Measurements from ENCODE around the gene TBC1D16.

The TBC1D16 gene

GRCh38 chr17:79916991-79917901, 118.4 kb downstream of the TBC1D16 start:
- no peak for DNase-seq (ENCODE audit: low read depth in 1 of 2, low spot score in 1 of 2)

DNA sequence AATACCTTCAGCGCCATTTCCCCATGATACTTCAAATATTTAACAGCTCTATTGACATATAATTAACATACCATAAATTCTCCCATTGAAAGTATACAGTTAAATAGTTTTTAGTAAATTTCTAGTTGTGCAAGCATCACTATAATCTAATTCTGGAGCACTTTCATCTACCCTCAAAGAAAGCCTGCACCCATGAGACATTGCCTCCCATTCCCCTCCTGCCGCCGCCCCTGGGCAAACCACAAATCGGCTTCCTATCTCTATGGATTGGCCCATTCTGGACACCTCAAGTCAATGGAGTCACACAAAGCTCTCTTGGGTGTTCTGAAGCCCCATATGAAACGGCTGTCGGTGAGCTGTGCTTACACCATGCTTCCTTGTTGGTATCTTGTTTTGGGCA, 119.2 kb downstream of the TBC1D16 start:
- DNase-seq (ENCODE audit: low read depth in 1 of 2, low spot score in 1 of 2), result no peak

DNA sequence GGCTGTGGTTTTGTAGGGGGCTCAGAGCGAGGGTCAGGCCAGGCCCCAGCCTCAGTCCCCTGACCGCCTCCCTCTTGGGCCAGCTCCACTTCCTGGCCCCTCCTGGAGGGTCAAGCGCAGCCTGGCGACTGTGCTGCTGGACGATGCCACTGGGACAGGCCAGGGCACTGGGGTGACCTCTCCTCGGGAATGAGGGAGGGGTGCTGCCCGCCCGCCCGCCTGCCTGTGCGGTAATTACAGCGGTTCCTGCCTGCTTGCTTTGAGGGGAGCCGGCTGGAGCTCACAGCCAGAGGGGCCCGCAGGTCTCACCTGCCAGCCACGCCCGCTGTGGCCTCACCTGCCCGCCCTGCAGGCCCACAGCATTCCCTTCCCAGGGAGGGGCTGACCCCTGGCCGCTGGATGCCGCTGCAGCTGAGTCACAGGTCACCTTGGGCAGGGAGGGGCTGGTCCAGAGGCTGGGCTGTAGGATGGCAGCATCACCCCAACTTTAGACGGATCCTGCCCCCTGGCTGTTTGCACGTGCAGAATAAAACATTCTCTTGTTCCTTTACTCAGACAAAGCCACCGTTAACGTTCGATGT, 119.7 kb downstream of the TBC1D16 start:
- no peak for DNase-seq (ENCODE audit: low read depth in 1 of 2, low spot score in 1 of 2)

- DNase-seq (ENCODE audit: low read depth in 1 of 2, low spot score in 1 of 2), result no peak
Measured at GRCh38 chr17:79914813-79915740, 120.6 kb downstream of the TBC1D16 start.

DNA sequence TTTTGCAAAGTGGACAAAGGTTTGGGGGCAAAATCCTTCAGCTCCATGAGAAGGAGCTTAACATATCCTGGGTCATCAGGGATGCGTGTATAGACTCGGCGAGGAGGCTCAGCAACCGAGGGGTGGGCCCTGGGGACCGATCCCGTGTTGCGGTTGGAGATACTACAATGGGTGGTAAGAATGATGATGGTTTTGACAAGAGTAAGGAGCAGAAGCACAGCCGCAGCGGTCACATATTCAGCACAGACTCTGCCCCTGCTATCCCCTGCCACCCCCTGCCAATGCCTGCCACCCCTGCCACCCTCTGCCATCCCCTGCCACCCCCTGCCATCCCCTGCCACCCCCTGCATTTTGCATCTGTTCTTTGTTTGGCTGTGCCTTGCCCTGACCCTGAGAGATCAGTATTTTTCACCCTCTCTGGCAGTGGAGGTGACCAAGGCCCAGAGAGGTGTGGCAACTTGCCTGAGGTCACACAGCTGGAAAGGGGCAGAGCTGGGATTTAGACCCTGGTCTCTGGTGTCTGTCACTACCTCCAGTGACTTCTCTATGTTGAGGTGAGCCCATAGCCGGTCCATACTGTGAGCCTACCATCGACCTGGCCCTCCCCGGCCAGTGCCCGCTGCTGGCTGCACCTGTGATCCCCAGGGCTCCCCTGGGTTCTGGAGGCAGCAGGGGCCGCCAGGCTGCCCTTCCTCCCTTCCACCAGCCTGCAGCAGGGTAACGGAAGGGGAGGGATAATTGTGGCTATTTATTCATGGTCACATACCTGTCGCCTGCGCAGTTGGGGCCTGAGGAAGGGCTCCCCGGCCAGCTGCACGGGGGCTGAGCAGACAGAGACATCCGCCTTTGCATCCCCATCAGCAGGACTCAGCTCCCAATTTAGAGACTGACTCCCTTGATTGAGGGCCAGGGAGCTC, 121.5 kb downstream of the TBC1D16 start:
- no peak for DNase-seq (ENCODE audit: low read depth in 1 of 2, low spot score in 1 of 2)

DNA sequence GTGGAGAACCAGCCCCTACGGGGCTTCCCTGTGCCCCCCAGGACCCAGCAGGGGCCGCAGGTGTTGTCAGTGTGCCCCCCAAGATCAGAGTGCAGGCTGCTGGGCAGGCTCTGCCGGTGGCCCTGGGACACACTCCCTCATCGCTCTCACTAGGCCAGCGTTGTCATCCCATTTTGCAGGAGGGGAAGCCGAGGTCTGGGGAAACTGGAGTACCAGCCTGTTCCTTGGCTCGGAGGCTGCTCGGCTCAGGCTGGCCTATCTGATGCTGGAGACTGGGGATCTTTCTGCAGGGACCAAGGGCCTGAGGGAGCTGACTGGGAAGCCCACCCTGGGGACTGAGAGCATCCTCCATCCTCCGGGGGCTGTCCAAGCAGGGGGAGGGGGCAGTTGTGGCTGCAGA, 122.2 kb downstream of the TBC1D16 start:
- DNase-seq (ENCODE audit: low read depth in 1 of 2, low spot score in 1 of 2), result no peak

DNA sequence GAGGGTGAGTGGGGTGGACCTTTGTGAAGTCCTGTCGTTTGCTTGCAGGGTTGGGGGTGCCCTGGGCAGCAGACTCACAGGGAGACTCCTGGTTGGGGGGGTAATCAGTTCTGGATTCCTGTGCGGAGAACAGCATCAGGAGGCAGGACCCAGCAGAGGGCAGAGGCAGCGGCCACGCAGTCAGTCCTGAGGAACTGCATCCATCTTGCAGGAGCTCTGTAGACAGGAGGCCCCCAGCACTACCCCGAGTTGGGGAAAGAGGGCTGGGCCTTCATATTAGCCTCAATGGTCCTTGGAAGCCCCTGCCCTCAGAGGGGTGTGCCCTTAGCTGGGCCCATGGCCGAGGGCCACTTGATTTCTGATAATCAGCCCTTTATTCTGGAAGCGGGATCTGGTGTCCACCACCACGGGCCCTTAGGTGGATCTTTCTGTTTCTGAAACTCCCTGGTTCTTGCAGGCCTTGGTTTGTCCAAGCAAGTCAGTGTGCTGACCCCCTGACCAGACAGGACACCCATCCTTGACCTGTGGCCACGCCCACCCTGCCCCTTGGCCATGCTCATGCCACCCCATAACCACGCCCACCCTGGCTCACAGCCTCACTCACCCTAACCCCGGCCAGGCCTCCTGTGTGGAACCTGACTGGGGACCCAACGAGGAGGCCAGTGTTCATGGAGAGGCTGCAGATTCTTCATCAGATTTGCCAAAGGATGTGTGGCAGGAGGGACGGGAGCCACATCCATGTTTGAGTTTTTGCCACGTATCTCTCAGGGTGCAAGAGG, 122.9 kb downstream of the TBC1D16 start:
- DNase-seq (ENCODE audit: low read depth in 1 of 2, low spot score in 1 of 2), result no peak

GRCh38 chr17:79911430-79912399, 124.0 kb downstream of the TBC1D16 start:
- DNase-seq (ENCODE audit: low read depth in 1 of 2, low spot score in 1 of 2), result no peak

GRCh38 chr17:79910985-79911361, 124.7 kb downstream of the TBC1D16 start:
- DNase-seq (ENCODE audit: low read depth in 1 of 2, low spot score in 1 of 2), result no peak

GRCh38 chr17:79909121-79909520, 126.6 kb downstream of the TBC1D16 start:
- no peak for DNase-seq (ENCODE audit: low read depth in 1 of 2, low spot score in 1 of 2)

- DNase-seq (ENCODE audit: low read depth in 1 of 2, low spot score in 1 of 2), result no peak
Measured at GRCh38 chr17:79907850-79908249, 127.8 kb downstream of the TBC1D16 start.

DNA sequence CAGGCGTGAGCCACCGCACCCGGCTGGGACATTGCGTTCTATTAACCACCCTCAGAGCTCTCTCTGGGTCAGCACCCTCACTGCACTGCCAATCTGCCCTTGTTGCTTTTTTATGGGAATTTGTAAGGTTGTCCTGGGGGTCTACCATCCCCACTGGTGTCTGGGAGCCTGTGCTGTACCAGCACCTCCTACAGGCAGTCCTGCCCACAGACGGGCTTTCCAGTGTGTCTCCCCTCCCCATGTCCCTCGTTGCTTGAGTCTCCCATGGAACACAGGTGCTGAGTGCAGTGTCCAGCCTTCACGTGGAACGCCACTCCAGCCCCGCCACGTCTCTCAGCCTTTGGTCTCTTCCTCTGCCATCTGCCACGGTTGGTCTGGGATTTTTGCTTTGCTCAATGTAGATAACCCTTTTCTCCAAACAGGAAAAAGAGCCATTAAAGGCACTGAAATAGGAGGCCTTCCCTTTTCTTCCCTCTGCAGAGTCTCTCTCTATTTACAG, 128.4 kb downstream of the TBC1D16 start:
- DNase-seq (ENCODE audit: low read depth in 1 of 2, low spot score in 1 of 2), result no peak

DNA sequence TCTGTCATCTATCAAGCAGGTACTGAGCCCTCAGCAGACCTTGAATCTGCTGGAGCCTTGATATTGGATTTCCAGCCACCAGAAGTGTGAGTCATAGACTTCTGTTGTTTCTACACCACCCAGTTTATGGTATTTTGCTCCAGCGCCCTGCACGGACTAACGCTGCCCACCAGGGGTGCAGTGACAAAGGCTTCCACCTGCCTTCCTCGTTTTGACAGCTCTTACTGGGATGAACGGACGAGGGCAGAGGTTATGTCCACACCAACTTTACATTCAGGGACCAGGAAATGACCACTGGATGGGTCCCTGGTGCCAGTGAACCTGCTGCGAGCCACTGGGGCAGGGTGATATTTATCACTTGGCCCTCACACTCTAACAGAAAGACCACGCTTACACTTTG, 129.8 kb downstream of the TBC1D16 start:
- no peak for DNase-seq (ENCODE audit: low read depth in 1 of 2, low spot score in 1 of 2)

DNA sequence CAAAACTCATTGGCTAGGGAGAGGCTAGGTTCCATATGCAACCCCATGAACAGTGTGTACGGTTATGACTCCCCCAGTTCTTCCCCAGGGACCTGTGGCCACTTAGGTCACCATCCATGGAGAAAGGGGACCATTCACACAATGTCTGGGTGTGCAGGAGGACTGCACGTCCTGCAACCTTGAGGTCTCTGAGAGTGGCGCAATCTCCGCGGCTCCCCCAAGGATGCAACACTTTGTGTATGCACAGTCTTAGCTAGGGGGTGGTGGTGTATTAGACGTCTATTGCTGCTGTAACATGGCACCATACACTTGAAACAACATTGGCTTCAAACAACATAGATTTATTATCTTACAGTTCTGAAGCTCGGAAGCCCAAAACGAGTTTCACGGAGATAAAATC, 130.8 kb downstream of the TBC1D16 start:
- no peak for DNase-seq (ENCODE audit: low read depth in 1 of 2, low spot score in 1 of 2)

- DNase-seq (ENCODE audit: low read depth in 1 of 2, low spot score in 1 of 2), result no peak
Measured at GRCh38 chr17:79902146-79902791, 133.4 kb downstream of the TBC1D16 start.

DNA sequence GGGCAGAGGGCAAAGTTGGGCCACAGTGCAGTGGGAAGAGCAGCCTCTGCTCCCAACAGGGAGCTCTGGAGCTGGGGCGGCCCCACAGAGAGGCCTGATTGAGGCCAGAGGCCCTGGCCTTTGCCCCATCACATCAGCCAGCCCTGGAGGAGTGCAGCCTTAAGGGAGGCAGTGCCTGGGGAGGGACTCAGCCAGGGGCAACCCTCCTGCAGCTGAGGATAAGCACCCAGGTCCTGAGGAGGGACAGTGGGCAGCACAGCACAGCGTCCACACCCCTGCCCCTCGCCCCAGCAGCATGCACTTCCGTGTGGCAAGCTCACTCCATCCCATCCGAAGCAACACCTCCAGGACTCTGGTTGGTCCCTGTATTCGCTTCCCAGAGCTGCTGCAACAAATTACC, 134.5 kb downstream of the TBC1D16 start:
- DNase-seq (ENCODE audit: low read depth in 1 of 2, low spot score in 1 of 2), result no peak

- DNase-seq (ENCODE audit: low read depth in 1 of 2, low spot score in 1 of 2), result no peak
Measured at GRCh38 chr17:79899584-79899983, 136.1 kb downstream of the TBC1D16 start.

All from stimulated activated CD4-positive, alpha-beta T cell treated with anti-CD3 and anti-CD28 coated beads, Interleukin-15, amount 100 ng/mL, for 1 hour (primary cell).